Mesodermal cell (in vitro differentiated cells): Measurements from ENCODE around the gene DGKQ.
A peak's percentile ranks its signal among the peaks of the same experiment; 100 is the strongest.

ENCODE experiments used
- H3K27ac ChIP-seq: 2 replicates; pipeline ENCODE4 v1.7.0; 2013; ENCODE audit warnings: mild to moderate bottlenecking, low read depth, low read length, moderate library complexity; ENCODE audit not compliant: severe bottlenecking
- H3K36me3 ChIP-seq: 2 replicates; pipeline ENCODE4 v1.7.1; 2013; ENCODE audit warnings: mild to moderate bottlenecking, low read length, moderate library complexity; ENCODE audit not compliant: control insufficient read depth, insufficient read depth
- H3K4me1 ChIP-seq: one replicate; pipeline ENCODE4 v1.7.1; 2013; ENCODE audit warnings: mild to moderate bottlenecking, low read length; ENCODE audit not compliant: insufficient read depth, control insufficient read depth, poor library complexity, severe bottlenecking
- H3K4me3 ChIP-seq: 2 replicates; pipeline ENCODE4 v1.7.0; 2013; ENCODE audit warnings: low read length, control low read depth, mild to moderate bottlenecking; ENCODE audit not compliant: insufficient read depth, poor library complexity, severe bottlenecking; ENCODE audit errors: extremely low read depth
- H3K9me3 ChIP-seq: 2 replicates; pipeline ENCODE4 v1.7.1; 2013; ENCODE audit warnings: mild to moderate bottlenecking, low read length, moderate library complexity; ENCODE audit not compliant: control insufficient read depth
- WGBS, 2 experiments: methylation state at CpG; one replicate each; pipeline ENCODE4 v1.1.5; 2013; ENCODE audit warnings: missing lambda C conversion rate in 2 of 2; ENCODE audit not compliant: insufficient coverage in 2 of 2; 5-methylcytosine and 5-hydroxymethylcytosine counted together

The DGKQ gene

GRCh38 chr4:1008840-1009541, 35.6 kb upstream of the DGKQ start:
- Histone ChIP-seq H3K4me3 (peak overlapping the region; percentile 39), H3K27ac (no peak overlapping the region), H3K9me3 (no peaks in the 10 kb centered on the region), H3K4me1 (no peaks in the 10 kb centered on the region), H3K36me3 (peaks cover 5% of the 10 kb centered on the region)
- WGBS, 2 experiments = 7% methylated on average over 30 to 33 of the region's 36 CpGs

GRCh38 chr4:1006856-1007255, 33.5 kb upstream of the DGKQ start:
- Histone ChIP-seq H3K27ac (no peak overlapping the region), H3K4me1 (no peaks in the 10 kb centered on the region), H3K36me3 (no peaks in the 10 kb centered on the region), H3K9me3 (no peaks in the 10 kb centered on the region), H3K4me3 (no peak overlapping the region)
- WGBS, 2 experiments = 87 to 88% methylated on average over 4 of the region's 5 CpGs

DNA sequence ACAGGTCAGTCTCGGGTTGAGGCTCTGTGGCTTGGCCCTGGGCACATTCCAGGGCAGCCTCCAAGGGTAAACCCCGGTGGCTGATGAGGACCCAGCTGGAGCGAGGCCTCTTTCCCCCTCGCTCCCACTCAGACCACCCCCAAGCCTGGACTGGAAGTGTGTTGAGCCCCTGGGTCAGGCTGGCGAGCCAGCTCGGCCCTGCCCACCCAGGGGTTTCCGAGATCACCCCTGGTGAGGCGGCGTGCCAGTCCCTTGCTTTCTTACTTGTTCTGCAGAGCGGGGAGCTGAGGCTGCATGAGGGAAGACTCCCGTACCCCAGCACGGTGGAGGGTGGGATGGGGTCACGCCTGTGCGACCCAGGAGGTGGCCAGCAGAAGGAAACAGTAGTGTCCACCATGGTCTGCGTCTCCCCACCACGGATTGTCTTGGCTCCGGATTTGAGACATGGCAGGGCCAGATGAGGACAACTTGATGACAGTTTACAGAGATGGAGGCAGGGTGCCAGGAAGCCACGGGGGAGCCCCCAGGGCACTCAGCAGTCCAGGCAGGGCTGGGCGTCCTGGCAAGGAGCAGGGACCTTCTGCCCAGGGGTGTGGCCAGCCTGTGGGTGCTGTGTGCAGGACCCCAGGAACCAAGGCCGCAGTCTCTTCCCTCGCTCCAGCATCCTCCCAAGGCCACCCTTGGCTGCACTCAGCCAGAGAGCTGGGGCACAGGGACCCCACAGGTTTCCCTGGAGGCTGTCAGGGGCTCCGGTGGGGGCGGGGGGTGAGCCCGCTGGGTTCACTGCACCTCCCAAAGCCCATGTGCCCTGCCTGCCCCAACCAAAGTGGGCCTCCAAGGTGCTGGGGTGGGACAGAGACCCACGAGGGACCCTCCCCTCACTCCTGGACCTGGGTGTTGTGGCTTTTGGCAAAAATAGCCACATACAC, 31.5 kb upstream of the DGKQ start:
- Histone ChIP-seq H3K36me3 (no peaks in the 10 kb centered on the region), H3K27ac (no peak overlapping the region), H3K4me3 (no peak overlapping the region), H3K9me3 (no peaks in the 10 kb centered on the region), H3K4me1 (no peaks in the 10 kb centered on the region)
- WGBS, 2 experiments = 81 to 82% methylated on average over 17 to 24 of the region's 25 CpGs

DNA sequence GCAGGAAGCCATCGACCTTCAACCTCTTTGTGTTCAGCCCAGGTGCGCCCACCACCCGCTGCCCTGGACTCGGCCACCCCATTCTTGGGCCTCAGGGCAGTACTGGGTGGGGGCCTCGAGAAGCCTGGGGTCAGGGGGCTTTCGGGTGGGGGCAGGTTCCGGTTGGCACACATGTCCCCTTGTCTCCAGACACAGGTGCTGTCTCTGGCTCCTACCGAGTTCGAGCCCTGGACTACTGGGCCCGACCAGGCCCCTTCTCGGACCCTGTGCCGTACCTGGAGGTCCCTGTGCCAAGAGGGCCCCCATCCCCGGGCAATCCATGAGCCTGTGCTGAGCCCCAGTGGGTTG, 30.7 kb upstream of the DGKQ start:
- no peaks in the 10 kb centered on the region for H3K9me3 ChIP-seq
- WGBS, 2 experiments = 86 to 89% methylated on average over 13 of the region's 13 CpGs
- H3K4me1 ChIP-seq = no peaks in the 10 kb centered on the region
- no peak overlapping the region for H3K27ac ChIP-seq
- H3K36me3 ChIP-seq = no peaks in the 10 kb centered on the region
- no peak overlapping the region for H3K4me3 ChIP-seq

- Histone ChIP-seq H3K36me3 (no peaks in the 10 kb centered on the region), H3K4me1 (no peaks in the 10 kb centered on the region), H3K4me3 (no peak overlapping the region), H3K9me3 (no peaks in the 10 kb centered on the region), H3K27ac (no peak overlapping the region)
- WGBS, 2 experiments = 31 to 32% methylated on average over 58 to 61 of the region's 63 CpGs
Measured at GRCh38 chr4:1003271-1004070, 30.1 kb upstream of the DGKQ start.

DNA sequence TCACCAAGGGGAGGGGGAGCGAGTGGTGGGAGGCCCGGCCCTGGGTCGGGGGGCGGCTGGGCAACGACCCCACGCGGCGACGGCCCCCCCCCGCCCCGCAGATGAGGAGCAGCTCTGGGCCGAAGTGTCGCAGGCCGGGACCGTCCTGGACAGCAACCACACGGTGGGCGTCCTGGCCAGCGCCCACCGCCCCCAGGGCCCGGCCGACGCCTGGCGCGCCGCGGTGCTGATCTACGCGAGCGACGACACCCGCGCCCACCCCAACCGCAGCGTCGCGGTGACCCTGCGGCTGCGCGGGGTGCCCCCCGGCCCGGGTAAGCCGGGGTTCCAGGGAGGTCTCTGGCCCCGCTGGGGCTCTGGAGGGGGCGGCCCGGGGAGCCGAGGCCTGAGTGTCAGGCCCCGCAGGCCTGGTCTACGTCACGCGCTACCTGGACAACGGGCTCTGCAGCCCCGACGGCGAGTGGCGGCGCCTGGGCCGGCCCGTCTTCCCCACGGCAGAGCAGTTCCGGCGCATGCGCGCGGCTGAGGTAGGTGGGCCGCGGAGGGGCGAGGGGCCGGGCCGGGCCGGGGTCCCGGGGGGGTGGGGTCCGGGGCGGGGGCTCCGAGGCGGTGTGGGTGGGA, 29.4 kb upstream of the DGKQ start:
- 5 to 6% methylated on average over 47 to 52 of the region's 75 CpGs for WGBS, 2 experiments

DNA sequence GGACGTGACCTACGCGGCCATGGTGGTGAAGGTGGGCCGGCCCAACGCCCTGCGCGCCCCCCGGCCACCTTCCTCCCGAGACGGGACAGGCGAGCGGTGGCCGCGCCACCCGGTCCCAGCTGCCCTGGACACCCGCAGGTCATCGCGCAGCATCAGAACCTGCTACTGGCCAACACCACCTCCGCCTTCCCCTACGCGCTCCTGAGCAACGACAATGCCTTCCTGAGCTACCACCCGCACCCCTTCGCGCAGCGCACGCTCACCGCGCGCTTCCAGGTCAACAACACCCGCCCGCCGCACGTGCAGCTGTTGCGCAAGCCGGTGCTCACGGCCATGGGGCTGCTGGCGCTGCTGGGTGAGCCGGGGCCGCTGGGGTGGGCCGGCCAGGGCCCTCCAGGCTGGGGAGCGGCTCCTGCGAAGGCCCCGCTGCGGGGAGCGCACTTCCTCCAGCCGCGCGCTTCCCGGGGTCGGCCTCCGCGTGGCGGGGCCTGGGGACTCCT, 28.8 kb upstream of the DGKQ start:
- Histone ChIP-seq H3K36me3 (no peaks in the 10 kb centered on the region), H3K4me1 (no peaks in the 10 kb centered on the region), H3K27ac (no peak overlapping the region), H3K4me3 (no peak overlapping the region), H3K9me3 (no peaks in the 10 kb centered on the region)
- 8% methylated on average over 43 to 49 of the region's 54 CpGs for WGBS, 2 experiments

More for the DNA sequence above, 29.4 kb upstream of the DGKQ start:
- H3K4me3 ChIP-seq = no peak overlapping the region
- no peaks in the 10 kb centered on the region for H3K4me1 ChIP-seq
- H3K9me3 ChIP-seq = no peaks in the 10 kb centered on the region
- H3K27ac ChIP-seq = no peak overlapping the region
- H3K36me3 ChIP-seq = no peaks in the 10 kb centered on the region

DNA sequence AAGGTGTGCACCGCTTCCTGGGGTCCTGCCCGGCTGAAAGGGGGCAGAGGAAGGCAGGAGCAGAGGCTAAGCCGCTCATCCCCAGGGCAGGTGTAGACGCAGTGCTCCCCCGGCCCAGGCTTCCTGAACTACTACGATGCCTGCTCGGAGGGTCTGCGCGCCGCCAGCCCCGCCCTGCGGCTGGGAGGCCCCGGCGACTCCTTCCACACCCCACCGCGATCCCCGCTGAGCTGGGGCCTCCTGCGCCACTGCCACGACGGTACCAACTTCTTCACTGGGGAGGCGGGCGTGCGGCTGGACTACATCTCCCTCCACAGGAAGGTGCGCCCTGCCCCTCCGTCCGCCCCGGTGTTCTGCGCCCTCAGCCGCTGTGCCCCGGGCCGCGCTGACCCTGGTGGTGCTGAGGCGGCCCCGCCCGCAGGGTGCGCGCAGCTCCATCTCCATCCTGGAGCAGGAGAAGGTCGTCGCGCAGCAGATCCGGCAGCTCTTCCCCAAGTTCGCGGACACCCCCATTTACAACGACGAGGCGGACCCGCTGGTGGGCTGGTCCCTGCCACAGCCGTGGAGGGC, 28.3 kb upstream of the DGKQ start:
- no peak overlapping the region for H3K27ac ChIP-seq
- no peaks in the 10 kb centered on the region for H3K9me3 ChIP-seq
- H3K4me3 ChIP-seq = no peak overlapping the region
- H3K36me3 ChIP-seq = no peaks in the 10 kb centered on the region
- 59 to 62% methylated on average over 35 to 45 of the region's 48 CpGs for WGBS, 2 experiments
- no peaks in the 10 kb centered on the region for H3K4me1 ChIP-seq

DNA sequence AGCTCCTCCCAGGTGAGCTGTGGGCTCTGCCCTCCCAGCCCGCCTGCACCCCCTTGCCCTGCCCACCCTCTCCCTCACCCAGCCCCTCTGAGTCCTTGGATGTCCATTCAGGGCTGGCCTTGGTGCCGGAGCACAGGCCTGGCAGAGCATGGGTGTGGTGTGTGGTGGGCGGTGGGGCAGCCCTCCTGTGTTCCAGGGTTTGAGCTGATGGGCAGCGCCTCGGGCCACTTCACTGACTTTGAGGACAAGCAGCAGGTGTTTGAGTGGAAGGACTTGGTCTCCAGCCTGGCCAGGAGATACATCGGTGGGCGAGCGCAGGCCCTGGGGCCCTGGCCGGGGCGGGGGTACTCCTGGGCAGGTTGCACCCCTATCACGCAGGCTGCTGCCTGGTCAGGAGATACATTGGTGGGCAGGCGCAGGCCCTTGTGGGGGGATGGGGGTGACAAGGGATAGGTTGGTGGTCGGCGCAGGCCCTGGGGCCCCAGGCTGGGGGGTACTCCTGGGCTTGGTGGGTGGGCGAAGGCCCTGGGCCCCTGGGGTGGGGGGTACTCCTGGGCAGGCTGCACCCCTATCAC, 27.4 kb upstream of the DGKQ start:
- 94% methylated on average over 6 to 8 of the region's 15 CpGs for WGBS, 2 experiments
- no peaks in the 10 kb centered on the region for H3K36me3 ChIP-seq

More for the DNA sequence above, 27.4 kb upstream of the DGKQ start:
- H3K27ac ChIP-seq = no peak overlapping the region
- H3K9me3 ChIP-seq = no peaks in the 10 kb centered on the region
- H3K4me1 ChIP-seq = no peaks in the 10 kb centered on the region
- no peak overlapping the region for H3K4me3 ChIP-seq
